ENCODE measurements around the gene ECI1.

DNA sequence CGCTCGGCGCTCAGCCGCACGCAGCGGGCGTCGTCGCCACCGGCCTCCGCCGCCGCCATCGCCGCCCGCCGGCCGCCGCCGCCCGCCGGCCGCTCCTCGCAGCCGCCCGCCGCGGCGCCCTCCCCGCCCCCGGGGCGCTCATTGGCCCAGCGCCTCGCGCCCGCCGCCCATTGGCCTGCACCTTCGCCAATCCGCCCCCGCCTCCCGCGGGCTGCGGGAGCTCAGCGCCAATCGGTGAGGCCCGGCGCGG lies 36.7 kb downstream of the ECI1 start, which contains the start of gene PGP:
- TF ChIP-seq, protein P1, sequence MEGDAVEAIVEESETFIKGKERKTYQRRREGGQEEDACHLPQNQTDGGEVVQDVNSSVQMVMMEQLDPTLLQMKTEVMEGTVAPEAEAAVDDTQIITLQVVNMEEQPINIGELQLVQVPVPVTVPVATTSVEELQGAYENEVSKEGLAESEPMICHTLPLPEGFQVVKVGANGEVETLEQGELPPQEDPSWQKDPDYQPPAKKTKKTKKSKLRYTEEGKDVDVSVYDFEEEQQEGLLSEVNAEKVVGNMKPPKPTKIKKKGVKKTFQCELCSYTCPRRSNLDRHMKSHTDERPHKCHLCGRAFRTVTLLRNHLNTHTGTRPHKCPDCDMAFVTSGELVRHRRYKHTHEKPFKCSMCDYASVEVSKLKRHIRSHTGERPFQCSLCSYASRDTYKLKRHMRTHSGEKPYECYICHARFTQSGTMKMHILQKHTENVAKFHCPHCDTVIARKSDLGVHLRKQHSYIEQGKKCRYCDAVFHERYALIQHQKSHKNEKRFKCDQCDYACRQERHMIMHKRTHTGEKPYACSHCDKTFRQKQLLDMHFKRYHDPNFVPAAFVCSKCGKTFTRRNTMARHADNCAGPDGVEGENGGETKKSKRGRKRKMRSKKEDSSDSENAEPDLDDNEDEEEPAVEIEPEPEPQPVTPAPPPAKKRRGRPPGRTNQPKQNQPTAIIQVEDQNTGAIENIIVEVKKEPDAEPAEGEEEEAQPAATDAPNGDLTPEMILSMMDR (conservative IDR thresholded peaks at IDR 0.05; ENCODE audit: low read length), result no peak
- no peak for TF ChIP-seq EZH2phosphoT487 (IDR thresholded peaks at IDR 0.05; ENCODE audit: borderline replicate concordance)
